IPS-NIHi7 (cell line): ENCODE data around the gene PLEKHA5.
"Not testable (repeated sequence)": the region's sequence is repeated elsewhere in the genome, so short reads cannot be mapped to it uniquely, and the experiment has no call there.

Source experiments
- DNase-seq: peaks from one replicate; pipeline ENCODE4 v3.0.0; 2012; ENCODE audit warnings: mixed read lengths; ENCODE audit errors: extremely low spot score

The PLEKHA5 gene

DNA sequence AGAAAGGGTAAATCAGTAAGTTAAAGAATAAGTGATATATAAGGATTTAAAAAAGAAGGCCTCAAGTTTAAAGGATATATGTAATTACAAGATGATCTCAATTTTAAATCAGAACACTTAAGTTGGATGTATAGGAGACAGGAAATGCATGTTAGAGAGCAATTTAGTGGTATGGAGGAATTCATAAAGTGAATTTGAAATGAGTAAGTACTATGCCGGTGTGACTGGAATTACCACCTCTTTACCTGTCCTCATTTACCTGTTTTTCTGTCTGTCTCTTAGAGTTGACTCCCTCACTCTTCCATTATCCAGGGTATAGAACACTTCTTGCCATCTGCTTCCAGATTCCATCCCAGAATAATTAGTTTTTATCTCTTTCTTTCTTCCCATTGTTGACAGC is 73.5 kb downstream of the PLEKHA5 start:
- no peak for DNase-seq

DNA sequence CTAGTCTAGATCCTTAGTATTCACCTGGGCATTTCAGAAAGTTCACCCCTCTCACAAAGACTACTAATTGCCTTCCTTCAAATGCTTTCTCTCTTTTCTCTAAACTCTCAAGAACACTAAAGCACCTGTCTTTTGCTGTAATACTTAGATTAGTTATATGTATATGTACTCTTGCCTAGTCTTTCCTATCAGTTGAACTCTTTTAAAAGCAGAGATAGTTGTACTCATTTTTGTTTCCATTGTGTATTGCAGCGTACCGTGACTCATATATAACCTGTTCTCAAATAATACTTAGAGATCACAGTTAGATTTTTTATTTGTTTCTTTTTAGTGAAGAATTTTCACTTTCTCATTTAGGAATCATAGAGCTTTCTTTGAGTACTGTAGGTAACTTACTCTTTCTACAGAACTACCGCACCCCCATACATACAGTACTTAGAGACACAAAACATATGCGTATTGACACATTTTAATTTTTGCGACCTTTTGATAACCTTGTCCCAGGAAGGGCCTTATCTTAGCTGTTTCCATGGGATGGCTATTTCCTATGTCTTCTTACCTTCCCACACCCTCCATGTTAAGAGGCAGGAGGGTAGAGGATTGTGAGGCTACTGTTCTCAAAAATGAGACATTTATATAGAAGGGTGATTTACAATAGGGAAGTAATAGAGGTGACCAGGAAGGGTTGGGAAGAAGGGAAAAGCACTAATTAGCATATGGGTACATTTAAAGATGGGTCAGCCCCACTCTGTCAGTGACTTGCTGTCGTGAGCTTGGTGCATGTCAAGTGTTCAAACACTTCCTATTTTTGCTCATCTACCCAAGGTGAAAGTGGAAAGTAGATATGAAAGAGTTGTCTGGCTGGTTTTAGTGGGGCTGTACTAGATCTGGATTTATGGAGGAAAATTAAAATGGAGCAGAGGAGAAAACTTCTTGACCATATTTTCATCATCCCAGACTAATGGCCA is 74.3 kb downstream of the PLEKHA5 start:
- no peak for DNase-seq

DNA sequence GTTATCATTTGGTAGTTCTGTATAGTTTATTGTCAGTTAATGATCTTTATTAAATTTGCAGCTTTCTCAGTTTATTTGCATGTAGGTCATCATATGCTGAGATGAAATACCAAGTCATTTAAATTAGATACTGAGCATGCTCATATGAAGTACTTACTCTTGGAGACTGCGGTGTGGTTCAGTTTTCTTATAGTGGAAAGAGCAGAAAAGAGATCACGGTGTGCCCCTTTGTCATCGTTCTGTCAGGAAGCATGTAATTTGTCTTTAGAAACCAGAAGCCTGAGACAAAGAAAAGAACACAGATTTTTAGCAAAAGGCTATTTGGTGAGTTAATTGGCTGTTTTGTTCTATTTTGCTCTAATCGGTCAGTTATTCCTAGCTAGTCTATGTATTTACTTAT is 75.6 kb downstream of the PLEKHA5 start:
- DNase-seq: no peak

DNA sequence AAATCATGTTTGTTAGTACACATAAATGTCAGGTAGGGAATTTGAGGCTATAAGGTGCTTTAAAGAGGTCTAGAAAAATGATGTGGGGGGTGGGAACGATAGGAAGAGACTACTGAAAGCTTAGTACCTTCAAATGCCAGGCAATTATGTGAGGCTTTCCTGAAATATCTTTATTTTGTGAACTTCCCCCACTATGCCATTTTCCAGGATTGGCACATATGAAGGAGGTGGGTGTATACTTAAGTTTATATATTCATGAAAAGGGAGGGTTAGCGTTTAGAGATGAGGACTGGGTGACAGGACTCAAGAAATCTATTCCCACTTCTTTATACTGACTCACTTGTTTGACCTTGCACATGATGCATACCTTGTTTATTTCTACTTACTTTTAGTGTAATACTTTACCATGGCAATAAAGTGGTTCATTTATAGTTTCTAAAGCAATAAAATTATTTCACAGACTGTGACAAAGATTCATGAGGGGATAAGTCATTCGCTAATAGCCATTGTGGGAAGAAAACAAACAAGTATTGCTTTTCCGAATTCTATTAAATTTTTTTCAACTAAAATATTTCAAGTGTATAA is 77.1 kb downstream of the PLEKHA5 start:
- DNase-seq: no peak

DNA sequence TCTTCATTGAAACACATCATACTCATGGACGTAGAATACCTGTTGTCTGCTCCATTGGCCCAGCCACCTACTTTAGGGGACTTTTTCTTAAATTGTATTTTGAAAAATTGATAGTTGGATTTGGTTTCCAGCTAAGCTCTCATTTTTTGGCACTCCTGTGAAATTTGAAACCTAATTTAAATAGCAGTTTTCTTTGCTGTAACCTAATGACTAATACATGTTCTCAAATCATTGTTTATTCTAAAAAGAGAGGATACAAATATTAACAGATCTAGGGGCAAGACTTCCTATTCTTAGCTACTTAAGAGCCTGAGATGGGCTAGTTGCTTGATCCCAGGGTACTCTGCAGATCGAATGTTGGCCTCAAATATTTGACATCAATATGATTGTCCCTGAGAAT is 78.9 kb downstream of the PLEKHA5 start:
- no peak for DNase-seq

DNA sequence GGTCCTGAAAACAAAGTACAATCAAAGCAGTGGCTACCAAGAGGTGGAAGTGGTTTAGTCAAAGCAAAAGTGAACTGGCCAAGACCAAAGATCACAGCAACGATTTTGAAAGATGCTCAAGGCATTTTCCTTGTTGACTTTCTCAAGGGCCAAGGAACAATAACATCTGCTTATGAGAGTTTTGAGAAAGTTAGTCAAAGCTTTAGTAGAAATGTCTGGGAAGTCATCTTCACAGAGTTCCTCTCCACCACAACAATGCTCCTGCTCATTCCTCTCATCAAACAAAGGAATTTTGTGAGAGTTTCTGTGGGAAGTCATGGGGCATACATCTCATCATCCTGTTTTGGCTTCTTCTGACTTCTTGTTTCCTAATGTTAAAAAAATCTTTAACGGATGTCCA is 80.1 kb downstream of the PLEKHA5 start:
- DNase-seq: no peak

DNA sequence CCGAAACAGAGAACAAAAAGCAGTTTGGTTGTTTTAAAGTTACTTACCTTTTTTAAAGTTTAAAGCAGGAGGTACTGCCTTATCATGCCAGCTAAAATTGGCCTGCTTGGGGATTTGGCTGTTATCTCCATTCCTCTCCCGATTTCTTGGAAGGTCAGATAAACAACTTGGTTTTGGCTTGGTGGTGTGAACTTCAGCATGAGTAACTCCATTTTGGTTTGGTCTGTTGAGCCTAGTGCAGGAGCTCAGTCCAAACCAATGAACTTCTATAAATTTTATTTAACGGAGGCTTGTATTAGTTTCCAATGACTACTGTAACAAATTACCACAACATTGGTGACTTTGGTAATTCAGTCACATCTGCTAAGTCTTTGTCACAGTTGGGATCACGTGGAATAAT is 82.3 kb downstream of the PLEKHA5 start:
- DNase-seq: no peak

DNA sequence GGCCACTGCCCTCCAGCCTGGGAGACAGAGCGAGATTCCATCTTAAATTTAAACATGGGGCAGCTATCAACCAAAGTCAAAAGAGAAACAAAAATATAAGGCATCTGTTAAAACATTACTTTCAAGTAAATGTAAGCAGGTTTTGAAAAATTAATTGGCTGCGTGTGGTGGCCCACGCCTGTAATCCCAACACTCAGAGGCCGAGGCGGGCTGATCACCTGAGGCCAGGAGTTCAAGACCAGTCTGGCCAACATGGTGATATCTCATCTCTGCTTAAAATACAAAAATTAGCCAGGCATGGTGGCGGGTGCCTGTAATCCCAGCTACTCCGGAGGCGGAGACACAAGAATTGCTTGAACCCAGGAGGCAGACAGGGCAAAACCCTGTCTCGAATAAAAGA is 82.7 kb downstream of the PLEKHA5 start:
- no peak for DNase-seq

DNA sequence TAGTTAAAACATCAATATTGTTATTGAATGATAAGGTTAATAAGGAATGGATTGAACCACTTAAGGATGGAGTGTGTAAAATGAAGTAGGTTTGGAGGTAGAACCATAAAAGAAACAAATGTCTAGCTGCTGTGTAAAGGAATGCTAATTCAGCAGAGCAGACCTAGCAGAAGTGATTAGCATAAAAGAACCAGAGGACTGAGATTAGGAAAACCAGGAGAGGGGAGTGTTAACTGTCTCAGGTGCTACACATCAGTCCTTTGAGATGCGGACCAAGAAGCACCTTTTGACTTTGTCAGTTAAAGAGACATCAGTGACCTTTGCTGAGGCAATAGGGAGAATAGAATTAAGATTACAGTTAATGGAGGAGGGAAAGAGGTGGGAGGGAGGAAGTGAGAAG is 84.5 kb downstream of the PLEKHA5 start:
- no peak for DNase-seq

DNA sequence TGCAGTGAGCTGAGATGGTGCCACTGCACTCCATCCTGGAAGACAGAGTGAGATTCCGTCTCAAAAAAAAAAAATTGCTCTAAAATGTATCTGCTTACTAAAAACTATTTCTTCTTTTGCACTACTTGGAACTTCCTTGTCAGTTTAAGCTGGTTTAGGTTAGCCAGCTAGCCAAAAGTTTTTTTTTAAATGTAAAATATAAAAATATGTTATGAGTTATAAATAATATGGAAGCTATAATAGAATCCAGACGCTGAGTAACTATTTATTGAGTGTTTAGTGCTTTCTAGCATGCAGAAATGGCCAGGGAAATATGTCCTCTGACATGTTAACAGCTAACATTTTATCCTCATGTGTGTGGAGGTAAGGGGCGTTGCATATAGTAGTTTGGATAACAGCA is 85.6 kb downstream of the PLEKHA5 start:
- no peak for DNase-seq

DNA sequence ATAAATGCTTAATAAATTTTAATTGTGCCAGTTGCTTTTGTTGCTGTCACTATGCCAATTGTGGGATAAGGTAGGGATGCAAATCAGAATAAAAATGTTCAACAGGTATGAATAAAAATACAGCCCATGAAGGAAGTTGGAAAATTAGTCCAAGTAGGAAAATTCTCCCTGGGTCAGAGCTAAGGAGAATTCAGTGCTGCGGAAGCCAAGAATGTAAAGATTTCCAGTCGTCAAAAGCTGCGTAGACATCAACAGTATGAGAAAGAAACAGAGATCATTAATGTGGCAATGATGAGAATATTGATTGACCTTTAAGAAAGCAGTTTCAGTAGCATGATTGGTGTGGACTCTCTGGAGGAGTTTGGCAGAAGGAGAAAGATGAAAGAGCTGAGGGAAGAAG is 87.9 kb downstream of the PLEKHA5 start:
- no peak for DNase-seq

DNA sequence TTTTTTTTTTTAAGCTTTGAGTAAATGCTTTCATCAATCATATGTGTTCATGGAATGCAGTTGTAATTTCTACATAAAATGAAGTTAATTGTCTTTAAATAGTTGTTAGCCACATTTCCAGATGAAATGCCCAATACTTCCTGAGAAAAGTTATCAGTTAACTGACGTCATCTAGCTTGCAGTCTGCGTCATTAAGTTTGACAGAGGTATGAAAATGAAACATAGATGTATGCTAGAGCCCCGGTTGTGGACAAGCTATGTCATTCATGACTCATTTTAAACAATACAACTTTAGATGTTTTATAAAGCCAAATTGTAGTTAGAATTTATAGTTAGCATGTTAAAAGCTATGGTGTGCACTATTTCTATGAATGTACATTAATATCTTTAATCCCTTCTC is 90.7 kb downstream of the PLEKHA5 start:
- DNase-seq: no peak

DNA sequence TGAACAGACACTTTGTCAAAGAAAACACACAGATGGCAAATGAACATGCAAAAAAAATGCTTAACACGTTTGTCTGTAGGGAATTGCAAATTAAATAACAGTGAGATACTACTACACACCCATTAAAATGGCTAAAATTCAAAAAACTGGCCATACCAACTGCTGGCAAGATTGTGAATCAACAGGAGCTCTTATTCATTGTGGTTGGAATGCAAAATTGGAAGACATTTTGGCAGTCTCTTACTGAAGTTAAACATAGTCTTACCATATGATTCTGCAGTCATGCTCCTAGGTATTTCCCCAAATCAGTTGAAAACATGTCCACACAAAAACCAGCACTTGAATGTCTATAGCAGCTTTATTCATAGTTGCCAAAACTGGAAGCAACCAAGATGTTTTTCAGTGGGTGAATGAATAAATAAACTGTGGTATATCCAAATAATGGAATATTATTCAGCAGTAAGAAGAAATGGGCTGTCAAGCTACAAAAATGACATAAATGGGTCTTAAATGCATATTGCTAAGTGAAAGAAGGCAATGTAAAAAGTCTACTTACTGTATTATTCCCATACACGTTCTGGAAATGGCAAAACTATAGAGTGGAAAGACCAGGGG is 91.4 kb downstream of the PLEKHA5 start:
- DNase-seq: no peak

DNA sequence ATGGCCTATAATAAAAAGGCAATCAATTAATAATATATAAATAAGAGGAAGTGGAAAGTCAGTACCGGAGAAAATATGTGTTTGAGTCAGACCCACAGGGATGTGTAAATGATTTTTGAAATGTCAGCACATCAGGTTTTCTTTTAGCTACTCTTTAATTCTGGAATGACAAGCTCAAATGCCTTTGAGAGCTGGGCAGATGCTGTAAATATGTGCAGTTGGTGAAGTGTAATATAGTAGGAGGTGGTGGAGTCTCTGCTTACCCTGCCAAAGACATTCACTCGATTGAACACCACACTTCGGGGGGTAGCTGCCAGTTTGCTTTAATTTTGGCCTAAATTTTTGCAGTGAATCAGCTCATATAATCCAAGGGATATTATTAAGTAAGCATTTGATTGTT is 93.0 kb downstream of the PLEKHA5 start:
- no peak for DNase-seq

DNA sequence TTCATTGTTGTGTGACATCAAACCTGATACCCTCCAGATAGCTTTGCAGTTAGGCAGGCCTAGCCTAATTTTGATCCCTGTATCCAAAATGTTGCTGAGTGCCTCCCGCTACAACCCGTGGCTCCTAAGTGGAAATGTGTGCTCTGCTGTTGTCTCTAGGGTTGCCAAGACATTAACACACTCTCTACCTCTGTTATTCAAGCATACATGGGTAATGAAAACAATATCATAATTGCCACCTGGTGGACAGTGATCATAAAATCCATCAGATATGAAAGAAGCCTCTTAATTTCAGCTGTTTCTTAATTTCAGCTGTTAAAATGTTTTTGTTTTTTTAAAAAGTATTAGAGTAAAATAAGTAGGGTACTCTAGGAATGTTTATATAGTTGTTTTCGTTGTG is 93.5 kb downstream of the PLEKHA5 start:
- no peak for DNase-seq

DNA sequence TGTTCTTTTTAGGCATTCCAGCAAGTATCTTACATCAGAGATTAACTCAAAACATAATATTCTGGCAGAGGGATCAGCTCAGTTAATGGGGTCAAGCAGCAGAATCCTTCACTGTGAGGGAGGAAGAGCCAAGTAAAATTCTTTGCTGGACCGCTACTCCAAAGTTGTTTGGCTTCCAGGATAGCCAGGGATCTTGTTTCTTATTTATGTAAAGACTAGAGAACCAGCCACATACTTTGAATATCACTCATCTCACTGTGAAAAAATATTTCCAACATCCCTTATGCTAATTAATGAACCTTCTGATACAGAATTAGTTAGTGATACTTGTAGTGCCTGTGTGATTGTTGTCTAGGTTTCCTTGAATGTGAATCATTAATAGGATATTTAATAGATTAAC is 94.2 kb downstream of the PLEKHA5 start:
- no peak for DNase-seq

DNA sequence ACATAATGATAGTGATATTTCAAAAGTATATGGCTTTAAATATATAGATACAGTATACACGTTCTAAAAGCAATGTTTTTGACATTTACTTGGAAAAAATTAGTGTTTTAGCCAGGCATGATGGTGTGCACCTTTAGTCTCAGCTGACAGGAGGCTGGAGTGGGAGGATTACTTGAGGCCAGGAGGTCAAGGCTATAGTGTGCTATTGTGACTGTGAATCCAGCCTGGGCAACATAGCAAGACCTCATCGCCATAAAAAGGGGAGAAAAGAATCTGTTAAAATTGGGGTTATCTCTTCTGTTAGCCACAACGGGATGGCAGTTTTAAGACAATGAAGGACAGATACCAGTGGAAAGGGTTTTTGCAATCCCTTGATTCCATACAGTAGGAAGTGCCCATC is 95.2 kb downstream of the PLEKHA5 start:
- DNase-seq: no peak

DNA sequence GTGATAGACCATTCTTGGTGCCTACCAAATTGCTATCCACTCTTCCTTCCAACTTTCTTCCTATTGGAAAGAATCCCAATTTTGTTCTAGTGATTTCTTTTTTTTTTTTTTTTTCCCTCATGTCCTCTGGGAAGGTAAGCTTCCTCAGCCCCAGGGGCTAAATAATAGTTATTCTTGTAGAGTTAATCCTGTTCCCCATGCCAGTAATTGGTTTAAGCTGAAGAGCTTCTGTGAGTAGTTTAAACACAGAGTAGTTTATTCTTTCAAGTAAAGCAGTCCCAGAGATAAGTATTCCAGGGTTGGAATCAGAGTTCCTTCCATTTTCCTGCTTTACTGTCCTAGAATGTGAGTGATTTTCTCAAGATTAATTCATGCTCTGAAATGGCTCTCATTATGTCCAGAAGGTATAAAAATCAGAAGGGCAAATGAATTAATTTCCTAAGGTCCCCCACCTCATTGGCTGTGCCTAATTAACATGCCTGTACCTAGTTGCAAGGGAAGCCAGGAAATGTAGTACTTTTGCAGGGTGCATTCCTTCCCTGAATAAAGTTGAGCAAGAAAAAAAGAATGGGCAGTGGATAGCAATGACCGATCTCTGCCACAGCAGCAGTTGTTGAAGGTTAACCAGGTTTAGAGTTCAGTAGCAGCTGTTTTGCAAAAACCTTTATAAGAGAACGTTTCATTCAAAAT is 97.8 kb downstream of the PLEKHA5 start:
- no peak for DNase-seq

DNA sequence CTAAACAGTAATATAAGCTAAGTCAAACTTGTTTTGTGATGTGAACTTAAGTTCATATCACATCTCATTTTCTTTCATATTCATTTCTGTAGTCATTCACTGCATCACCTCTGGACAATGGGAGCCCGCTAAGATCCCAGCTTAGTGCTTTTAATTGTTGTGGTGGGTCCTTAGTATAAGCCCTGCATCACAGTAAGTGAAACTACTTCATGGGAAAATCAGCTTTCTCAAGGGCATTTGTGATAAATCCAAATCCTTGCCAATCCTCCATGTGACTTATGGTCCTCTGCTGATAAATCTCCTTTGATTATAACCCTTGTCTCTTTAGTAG is 98.3 kb downstream of the PLEKHA5 start:
- no peak for DNase-seq

DNA sequence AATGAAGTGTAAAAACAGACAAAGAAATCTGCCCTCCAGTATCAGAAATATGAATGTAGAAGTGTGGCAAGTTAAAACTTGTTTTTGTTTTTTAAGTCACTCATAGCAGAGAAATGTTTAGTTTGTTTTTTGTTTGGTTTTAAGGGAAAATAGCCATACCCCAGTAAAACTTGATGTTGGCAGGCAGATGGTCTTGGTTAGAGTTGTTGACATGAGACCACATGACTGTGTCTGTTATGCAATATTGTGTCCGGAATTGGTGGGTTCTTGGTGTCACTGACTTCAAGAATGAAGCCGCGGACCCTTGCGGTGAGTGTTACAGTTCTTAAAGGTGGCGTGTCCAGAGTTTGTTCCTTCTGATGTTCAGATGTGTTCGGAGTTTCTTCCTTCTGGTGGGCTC is 99.5 kb downstream of the PLEKHA5 start:
- not testable (repeated sequence) for DNase-seq

DNA sequence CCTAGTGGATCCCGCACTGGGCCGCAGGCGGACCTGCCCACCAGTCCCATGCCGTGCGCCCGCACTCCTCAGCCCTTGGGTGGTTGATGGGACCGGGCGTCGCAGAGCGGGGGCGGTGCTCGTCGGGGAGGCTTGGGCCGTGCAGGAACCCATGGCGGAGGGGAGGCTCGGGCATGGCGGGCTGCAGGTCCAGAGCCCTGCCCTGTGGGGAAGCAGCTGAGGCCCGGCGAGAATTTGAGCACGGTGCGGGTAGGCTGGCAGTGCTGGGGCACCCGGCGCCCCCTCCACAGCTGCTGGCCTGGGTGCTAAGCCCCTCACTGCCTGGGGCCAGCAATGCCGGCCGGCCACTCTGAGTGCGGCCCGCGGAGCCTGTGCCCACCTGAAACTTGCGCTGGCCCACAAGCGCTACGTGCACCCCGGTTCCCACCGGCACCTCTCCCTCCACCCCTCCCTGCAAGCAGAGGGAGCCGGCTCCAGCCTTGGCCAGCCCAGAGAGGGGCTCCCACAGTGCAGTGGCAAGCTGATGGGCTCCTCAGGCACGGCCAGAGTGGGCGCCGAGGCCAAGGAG is 100.8 kb downstream of the PLEKHA5 start:
- DNase-seq: no peak

DNA sequence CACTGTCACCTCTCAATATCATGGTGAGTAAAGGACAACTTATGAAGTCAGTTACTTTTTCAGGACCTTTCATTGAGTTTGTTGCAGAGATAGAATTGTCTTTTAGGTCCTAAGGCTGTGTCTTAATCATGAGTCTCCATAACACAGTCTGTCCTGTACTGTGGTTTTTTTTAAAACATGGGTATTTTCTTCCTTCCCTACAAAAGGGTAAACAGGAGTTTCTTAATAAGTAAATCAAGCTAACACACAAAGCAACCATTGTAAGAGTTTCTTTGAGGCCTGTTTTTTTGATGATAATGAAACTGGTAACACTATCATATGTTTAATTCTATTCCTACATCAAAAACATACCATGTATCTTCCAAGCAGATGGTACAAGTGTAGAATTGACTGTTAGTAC is 101.4 kb downstream of the PLEKHA5 start:
- DNase-seq: no peak
